Lower lobe of right lung (tissue), 2 donors: Measurements from ENCODE around the gene APH1A. TPM values are rescaled to one million over a fixed set of nuclear protein-coding genes. Genes with fewer than 3 reads are reported as not detected.
A peak's percentile ranks its signal among the peaks of the same experiment; 100 is the strongest.

Experiments used
- ATAC-seq, 2 donors: fragments of 200-7000 bp; cut with Tn5 transposase; one replicate each; pipeline ENCODE4 v1.9.1; 2020 to 2022; ENCODE audit warnings: mild to moderate bottlenecking in 2 of 2, moderate library complexity in 2 of 2
- DNase-seq: peaks from one replicate; pipeline ENCODE4 v3.0.0-alpha.2; 2020
- H3K27ac ChIP-seq: fragments of 200-600 bp; one replicate; pipeline ENCODE4 v1.8.0; 2022
- H3K27me3 ChIP-seq: fragments of 200-600 bp; one replicate; pipeline ENCODE4 v1.8.0; 2022; ENCODE audit warnings: low read depth
- H3K36me3 ChIP-seq: fragments of 200-600 bp; one replicate; pipeline ENCODE4 v1.8.0; 2022; ENCODE audit warnings: mild to moderate bottlenecking
- H3K4me1 ChIP-seq: fragments of 200-600 bp; one replicate; pipeline ENCODE4 v1.8.0; 2022
- H3K4me3 ChIP-seq: fragments of 200-600 bp; one replicate; pipeline ENCODE4 v1.8.0; 2022; ENCODE audit warnings: mild to moderate bottlenecking
- H3K9me3 ChIP-seq: fragments of 200-600 bp; one replicate; pipeline ENCODE4 v1.8.0; 2022
- CTCF ChIP-seq: fragments of 200-600 bp; IDR thresholded peaks from one replicate; pipeline ENCODE4 v1.8.0; 2022; ENCODE audit warnings: antibody characterized with exemption, mild to moderate bottlenecking
- intact Hi-C: fragments of 100-400 bp; cut with DNase I; formaldehyde crosslinking; loops from one replicate; pipeline ENCODE4 v1.11.0; 2022
- total RNA-seq: library from RNA; stranded (reverse); fragmentation: NEBNext Ultra II Directional; extraction: Animal tissue kit (Norgen Biotek cat#: 25700); gene quantifications from one replicate; pipeline ENCODE4 v1.2.1, GENCODE V29; 2021
- donor health status: DM: no; HTN: yes; CAD: no; lungs with severe emphysema.

The APH1A gene
- total RNA-seq, 1 donor from 2014 or later = 129 TPM

- no peaks in the 10 kb centered on the region for H3K4me1 ChIP-seq
- no peak for TF ChIP-seq CTCF
- H3K36me3 ChIP-seq = peaks cover 6% of the 10 kb centered on the region
- H3K9me3 ChIP-seq = no peaks in the 10 kb centered on the region
- H3K27ac ChIP-seq = no peak overlapping the region
- no peak for ATAC-seq
- no peaks in the 10 kb centered on the region for H3K27me3 ChIP-seq
- intact Hi-C loops = no loop called here
- no peak for DNase-seq
- H3K4me3 ChIP-seq = no peak overlapping the region
Measured at GRCh38 chr1:150288382-150288781, 19.6 kb upstream of the APH1A start.

GRCh38 chr1:150283260-150283659 is 14.4 kb upstream of the APH1A start:
- no peak for TF ChIP-seq CTCF
- ATAC-seq = no peak

GRCh38 chr1:150282558-150282958 is 13.7 kb upstream of the APH1A start:
- Histone ChIP-seq H3K4me3 (peak overlapping the region; percentile 57), H3K9me3 (no peaks in the 10 kb centered on the region), H3K4me1 (peaks cover 16% of the 10 kb centered on the region), H3K27ac (peak overlapping the region; percentile 84), H3K36me3 (peaks cover 6% of the 10 kb centered on the region), H3K27me3 (no peaks in the 10 kb centered on the region)
- intact Hi-C loops = no loop called here
- TF ChIP-seq CTCF = no peak
- ATAC-seq = peak; percentile 60 to 63
- DNase-seq = peak; percentile 69

More at GRCh38 chr1:150283260-150283659, 14.4 kb upstream of the APH1A start:
- Histone ChIP-seq H3K36me3 (peaks cover 6% of the 10 kb centered on the region), H3K27me3 (no peaks in the 10 kb centered on the region), H3K4me1 (peaks cover 16% of the 10 kb centered on the region), H3K27ac (no peak overlapping the region), H3K4me3 (peak overlapping the region; percentile 57), H3K9me3 (no peaks in the 10 kb centered on the region)
- intact Hi-C loops = no loop called here
- no peak for DNase-seq

GRCh38 chr1:150281758-150282557 is 13.1 kb upstream of the APH1A start, which contains the start of gene CIART:
Gene CIART (plus strand): TSS chr1:150282554. CDS start chr1:150283268, 714 bp downstream.
- H3K4me1 ChIP-seq = peaks cover 16% of the 10 kb centered on the region
- no peaks in the 10 kb centered on the region for H3K9me3 ChIP-seq
- peak; percentile 97 for ATAC-seq
- intact Hi-C loops = no loop called here
- peak within 1 kb of the TSS; percentile 84 for H3K27ac ChIP-seq
- H3K36me3 ChIP-seq = peaks cover 6% of the 10 kb centered on the region
- peak within 1 kb of the TSS; percentile 57 for H3K4me3 ChIP-seq
- DNase-seq = peak; percentile 95
- no peaks in the 10 kb centered on the region for H3K27me3 ChIP-seq
- TF ChIP-seq CTCF = no peak

GRCh38 chr1:150281221-150281757 is 12.5 kb upstream of the APH1A start:
- Histone ChIP-seq H3K4me3 (peak overlapping the region; percentile 57), H3K36me3 (peaks cover under 1% of the 10 kb centered on the region), H3K27me3 (no peaks in the 10 kb centered on the region), H3K4me1 (peaks cover 16% of the 10 kb centered on the region), H3K9me3 (no peaks in the 10 kb centered on the region), H3K27ac (peak overlapping the region; percentile 84)
- intact Hi-C loops = no loop called here
- ATAC-seq = peak; percentile 76 to 81
- peak; percentile 80 for DNase-seq
- TF ChIP-seq CTCF = peak; percentile 68
